Muscle of back (tissue), 13 donors: ENCODE data around the gene REG1A. TPM values are rescaled to one million over a fixed set of nuclear protein-coding genes. Genes with fewer than 3 reads are reported as not detected.

Source experiments
- DNase-seq, 3 donors: peaks; one replicate each; pipeline versions ENCODE4 v3.0.0 to v3.0.0-alpha.2; 2013
- long read RNA-seq, 9 donors: transcript quantifications; one replicate each; lab custom pipeline, GENCODE V29; 2026
- polyA plus RNA-seq, 10 donors: library from polyadenylated mRNA; unstranded; fragments of 120-200 nt; gene quantifications; one replicate each; pipeline ENCODE4 v1.2.1, GENCODE V29; 2013; ENCODE audit not compliant: insufficient read length in 10 of 10

REG1A gene, protein sequence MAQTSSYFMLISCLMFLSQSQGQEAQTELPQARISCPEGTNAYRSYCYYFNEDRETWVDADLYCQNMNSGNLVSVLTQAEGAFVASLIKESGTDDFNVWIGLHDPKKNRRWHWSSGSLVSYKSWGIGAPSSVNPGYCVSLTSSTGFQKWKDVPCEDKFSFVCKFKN
- not detected for polyA plus RNA-seq
- long read RNA-seq, donor 1 = 0 reads
- long read RNA-seq, donor 2 = 0 reads
- long read RNA-seq, donor 3 = 0 reads
- long read RNA-seq, donor 4 = 0 reads
- long read RNA-seq, donor 5 = 0 reads
- long read RNA-seq, donor 6 = 0 reads
- long read RNA-seq, donor 7 = 0 reads
- long read RNA-seq, donor 8 = 0 reads
- long read RNA-seq, donor 9 = 0 reads

DNA sequence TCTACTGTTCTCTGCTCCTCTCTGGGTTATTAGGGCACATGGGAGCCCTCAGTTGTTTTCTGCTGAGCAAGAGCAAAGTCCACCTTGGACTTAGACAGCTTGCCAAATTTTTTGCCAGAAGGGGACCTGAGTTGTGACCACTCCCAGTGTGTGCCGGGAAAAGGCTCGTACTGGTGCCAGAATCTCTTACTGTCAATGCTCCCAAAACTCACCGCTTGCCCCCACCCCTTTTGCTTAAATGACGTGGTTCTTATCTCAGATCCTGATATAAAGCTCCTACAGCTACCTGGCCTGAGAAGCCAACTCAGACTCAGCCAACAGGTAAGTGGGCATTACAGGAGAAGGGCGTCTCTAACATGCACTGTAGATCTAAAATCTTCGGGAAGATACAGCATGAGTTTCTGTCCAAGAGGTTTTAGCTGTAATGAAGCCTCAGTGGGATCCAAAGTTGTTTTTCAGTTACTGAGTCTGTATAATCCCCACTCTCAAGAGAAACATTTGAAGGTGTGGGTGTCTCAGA, at the start of gene REG1A:
TSS of gene REG1A (plus strand) at position 295 of the 520 bp plus-strand sequence. CDS start 374 bp downstream, outside the sequence.
- no peak for DNase-seq

DNA sequence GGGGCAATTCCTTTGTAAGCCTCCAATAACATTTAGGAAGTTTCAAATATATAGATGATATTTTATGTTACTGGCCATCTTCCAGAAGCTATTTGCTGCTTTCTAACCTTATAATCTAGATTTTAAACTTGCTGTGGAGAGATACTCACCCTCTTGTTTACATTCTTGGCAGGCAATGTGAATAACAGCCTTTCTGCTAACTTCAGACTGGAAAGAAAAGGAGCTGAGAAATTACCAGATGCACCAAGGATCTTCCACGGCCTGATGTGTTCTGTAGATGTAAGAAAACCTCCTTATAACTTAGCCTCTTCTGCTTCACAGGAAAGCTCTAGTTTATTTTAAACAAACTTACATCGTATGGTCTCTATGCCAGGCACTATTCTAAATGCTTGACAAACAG, 49.2 kb upstream of the REG1A start:
- no peak for DNase-seq

DNA sequence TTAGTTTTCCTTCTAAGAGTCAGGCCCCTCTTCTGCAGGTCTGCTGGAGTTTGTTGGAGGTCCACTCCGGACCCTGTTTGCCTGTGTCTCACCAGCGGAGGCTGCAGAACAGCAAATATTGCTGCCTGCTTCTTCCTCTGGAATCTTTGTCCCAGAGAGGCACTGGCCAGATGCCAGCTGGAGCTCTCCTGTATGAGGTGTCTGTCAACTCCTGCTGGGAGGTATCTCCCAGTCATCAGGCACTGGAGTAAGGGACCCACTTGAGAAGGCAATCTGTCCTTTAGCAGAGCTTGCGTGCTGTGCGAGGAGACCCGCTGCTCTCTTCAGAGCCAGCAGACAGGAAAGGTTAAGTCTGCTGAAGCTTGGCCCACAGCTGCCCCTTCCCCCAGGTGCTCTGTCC, 37.3 kb upstream of the REG1A start:
- no peak for DNase-seq

DNA sequence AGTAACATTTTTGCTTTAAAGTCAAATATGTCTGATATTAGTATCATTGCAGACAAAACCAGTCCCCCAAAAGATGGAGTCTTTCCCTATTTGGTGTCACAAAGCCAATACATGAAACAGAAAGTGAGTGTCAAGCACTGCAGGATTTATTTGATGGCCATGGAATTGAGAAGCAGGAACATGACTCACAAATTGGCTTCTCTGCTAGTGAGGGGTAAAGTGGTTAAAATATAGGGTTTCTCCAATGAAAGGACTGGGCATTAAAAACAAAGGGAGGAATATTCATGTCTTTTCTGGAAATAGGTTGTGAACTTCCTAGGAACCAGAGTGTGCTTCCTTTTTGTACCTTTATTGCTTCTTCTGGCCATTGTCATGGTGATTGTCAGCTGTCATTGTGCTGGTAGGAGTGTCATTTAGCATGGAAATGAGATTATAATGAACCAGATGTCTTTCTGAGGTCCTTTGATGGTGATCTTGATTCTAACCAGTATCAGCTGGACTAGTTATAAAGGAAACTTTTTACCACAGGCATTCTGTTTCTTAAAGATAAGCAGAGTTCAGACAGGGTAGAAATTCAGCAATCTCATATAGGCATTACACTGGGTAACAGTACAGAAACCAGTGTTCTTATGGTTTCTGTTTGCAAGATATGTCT, 36.6 kb upstream of the REG1A start:
- DNase-seq = no peak

DNA sequence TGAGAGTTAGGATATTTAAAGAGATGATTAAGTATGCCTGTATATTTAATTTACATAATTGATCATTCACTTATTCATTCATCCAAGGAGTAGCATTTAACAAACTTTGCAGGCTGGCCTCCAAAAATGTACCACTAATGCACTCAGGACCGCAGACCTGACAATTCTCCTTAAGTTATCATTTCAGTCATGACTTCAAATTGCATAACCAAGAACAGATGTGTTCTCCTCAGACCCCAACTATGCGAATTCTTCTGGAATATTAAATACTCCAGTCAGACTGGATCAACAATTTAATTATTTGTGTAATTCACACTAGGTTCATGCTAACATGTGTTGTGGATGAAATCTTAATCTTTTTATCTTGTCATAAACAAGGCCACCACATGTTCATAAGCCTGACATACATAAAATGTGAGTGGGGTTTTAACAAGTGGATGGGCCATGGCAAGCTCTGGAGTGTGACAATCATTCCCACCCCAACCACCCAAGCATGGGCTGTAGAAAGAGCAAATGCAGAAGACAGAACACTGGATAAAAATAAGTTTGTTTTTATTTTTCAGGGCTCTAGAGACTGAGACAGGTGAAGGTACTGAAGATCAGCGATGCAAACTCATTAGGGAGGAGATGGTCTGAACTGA, 35.7 kb upstream of the REG1A start:
- DNase-seq = no peak

DNA sequence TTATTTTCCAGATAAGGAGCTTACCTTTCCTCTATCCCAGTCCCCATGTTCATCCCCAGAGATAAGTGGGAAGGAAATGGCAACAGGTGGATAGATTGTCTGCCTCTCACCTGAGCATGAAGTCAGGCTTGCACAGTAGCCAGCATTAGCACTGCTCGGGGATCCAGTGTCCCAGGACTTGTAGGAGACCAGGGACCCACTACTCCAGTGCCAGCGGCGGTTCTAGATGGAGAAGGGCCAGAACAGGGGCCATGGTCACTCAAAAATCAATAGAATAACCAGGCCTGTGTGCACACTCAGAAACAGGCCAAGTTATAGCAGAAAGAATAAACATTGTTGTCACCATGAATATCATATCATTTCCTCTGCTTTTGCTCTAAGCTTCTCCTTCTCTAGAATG, 34.9 kb upstream of the REG1A start:
- no peak for DNase-seq

DNA sequence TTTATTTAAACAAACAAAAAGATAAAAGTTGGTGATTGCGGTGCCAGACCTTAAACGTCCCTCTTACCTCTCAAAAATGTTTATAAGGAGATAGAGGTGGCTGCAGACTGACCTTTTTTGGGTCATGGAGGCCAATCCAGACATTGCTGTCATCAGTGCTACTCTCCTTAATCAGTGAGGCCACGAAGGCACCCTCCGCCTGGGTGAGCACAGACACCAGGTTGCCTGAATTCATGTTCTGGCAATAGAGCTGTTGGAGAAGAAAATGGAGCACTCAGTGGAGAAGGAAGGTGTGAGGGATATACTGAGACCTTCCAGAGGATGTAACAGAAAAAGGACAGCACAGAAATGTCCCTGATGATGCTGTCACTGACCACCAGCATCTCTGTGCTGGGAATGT, 34.0 kb upstream of the REG1A start:
- DNase-seq = no peak

DNA sequence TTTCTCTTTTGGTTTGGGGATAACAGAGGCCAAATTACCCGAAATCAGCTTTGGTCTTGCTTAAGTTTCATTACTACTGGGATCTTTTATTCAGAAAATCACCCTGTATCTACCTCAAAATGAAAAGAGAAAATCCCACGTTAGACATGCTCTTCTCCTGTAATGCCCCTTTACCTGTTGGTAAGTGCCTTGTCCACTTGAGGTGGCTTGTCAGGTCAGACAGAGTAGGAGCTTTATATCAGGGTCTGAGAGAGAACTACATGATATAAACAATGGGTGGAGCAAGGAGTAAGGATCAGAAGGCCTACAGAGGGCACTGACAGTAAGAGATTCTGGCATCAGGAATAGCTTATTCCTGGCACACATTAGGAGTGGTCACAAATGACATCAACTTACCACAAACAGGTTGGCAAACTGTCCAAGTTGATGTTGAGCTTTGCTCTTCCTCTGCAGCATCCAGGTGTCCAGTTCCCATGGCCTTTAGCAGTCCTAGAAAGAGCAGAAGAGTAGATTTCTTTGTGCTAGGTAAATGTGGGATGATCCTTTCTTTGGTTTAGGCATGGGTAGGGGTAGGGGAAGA, 32.4 kb upstream of the REG1A start, which contains the start of gene REG1B:
TSS of gene REG1B (minus strand) at position 209 of the 580 bp plus-strand sequence. CDS start 381 bp downstream, outside the sequence.
- no peak for DNase-seq

DNA sequence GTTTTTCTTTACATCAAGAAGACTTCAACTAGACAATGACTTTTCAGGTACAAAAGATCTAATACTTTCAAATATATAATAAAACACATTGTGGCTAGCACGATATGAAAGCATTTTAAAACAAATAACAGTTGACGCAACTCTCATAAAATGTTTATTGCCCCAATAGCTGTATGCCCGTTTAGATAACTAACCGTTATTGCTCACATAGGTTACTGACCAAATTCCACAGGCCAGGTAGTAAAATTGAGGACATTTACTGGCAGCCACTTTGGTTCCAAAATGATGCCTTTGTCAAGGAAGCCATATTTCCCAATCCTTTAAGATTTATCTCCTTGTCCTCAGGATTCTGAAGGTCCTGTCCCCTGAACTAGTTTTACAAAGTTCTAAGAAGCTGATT, 29.6 kb upstream of the REG1A start:
- DNase-seq = no peak

DNA sequence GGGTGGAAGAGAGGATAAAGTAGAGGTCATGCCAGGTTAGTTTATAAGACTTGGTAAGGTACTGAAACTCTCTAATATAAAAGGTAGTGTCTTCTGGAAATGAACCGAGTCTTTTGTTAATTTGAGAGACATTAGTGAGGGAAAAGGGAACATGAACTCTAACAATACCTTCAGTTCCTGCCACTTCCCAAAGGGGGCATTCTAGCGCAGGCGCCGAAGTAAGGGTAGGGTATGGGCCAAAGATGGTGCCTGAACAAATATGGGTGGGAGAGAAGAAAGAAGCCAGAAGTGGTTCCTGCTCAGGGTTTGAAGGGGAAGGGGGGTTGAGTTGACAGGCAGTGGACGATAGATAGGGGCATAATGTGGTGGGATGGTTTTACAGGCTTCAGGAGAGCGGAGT, 22.4 kb upstream of the REG1A start:
- DNase-seq = no peak

DNA sequence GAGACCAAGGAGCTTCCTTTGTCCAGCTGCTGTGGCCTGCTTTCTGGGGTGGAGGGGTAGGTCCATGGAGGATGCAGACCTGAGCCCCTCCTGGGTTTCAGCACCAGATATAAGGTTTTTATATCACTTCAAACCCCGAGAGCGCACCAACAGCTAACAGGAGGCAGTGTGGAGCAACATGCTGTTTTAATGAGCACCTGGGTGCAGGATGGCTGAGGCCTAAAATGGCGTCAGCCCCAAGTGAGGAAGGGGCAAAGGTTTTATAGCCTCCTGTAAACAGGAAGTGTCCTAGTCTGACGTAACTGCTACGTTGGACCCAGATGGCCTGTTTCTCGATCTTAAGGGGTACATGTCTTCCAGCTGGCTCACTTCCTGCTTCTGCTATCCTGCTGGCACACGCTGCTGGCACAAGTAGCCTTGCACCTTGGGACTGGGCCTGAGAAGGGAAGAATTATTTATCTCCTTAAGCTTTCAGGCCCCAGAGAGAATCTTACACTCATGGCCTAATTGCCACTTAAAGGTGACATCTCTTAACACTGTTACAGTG, 21.1 kb upstream of the REG1A start:
- no peak for DNase-seq

DNA sequence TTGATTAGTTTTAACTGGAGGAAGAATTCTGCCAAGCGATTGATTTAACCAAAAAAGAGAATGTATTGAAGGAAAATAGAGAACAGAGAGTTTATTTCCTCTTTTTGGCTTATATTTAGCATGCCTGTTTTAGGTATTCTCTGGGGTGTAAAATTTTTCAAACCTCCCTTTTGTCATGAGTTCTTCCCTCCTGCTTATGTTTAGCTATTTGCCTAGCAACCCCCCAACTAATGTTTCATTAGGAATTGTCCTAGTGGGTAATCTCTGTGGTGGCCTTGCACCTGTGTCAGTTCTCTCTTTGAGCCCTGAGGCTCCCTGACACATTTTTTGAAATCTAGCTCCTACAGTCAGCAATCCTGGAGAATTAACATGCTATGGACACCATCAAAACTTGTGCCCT, 20.0 kb upstream of the REG1A start:
- DNase-seq = no peak

DNA sequence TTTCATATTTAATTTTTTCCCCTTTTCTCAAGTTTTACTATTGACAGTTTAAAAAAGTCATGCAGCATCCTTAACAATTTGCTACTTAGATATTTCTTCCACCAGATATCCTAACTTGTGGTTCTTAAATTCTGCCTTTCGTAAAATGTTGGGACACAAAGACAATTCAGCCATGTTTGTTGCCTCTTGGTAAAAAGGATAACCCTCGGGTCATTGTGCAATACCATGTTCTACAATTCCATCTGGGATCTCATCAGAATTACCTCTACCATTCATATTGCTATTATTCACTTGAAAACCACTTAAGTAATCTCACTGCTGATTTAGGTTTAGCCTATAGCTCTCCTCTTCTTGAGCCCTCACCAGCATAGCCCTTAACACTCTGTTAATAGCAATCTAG, 19.3 kb upstream of the REG1A start:
- DNase-seq = no peak

DNA sequence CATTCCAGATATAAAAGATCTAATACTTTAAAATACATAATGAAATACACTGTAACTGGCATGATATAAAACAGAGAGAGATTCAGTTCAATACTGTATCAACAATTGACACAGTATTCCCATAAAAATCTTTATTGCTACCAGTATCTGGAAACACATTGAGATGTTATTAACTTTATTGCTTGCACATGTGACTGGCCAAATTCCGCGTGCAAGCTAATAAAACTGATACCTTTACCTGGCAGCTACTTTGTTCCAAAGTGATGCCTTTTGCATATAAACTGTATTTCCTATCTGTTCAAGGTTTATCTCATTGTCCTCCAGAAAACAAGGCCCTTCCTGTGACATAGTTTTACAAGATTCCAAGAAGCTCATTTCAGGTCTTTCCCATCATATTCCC, 17.1 kb upstream of the REG1A start:
- no peak for DNase-seq

DNA sequence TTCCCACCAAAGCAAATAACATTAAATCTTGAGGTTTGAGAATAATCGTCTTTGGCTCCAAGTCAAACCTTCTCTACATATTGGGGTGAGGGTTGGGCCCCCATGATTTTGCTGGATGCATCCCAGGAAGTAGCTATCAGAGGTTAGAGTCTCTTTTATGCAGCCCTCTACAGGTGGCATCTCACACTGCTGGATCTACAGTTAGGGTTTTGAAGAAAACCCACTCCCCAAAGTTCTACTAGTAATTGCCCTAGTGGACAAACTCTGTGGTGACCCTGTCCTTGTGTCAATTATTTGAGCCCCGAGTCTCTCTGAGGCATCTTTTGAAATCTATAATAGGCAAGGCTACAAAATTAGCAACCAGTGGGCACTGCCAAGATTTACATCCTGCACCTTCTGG, 15.0 kb upstream of the REG1A start:
- DNase-seq = no peak

DNA sequence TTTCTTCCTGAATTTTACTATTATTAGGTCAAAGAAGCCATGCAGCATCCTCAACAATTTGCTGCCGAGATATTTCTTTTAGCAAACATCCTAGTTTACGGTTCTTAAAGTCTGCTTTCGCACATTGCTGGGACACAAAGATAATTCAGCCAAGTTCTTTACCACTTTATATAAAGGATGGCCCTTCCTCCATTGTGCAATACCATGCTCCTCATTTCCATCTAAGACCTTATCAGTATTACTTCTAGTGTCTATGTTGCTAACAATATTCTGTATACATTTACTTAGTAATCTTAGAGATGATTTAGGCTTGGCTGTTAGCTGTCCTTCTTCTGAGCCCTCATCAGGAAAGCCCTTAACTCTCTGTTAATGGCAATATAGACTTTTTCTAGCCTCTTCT, 8.0 kb upstream of the REG1A start:
- DNase-seq = no peak

DNA sequence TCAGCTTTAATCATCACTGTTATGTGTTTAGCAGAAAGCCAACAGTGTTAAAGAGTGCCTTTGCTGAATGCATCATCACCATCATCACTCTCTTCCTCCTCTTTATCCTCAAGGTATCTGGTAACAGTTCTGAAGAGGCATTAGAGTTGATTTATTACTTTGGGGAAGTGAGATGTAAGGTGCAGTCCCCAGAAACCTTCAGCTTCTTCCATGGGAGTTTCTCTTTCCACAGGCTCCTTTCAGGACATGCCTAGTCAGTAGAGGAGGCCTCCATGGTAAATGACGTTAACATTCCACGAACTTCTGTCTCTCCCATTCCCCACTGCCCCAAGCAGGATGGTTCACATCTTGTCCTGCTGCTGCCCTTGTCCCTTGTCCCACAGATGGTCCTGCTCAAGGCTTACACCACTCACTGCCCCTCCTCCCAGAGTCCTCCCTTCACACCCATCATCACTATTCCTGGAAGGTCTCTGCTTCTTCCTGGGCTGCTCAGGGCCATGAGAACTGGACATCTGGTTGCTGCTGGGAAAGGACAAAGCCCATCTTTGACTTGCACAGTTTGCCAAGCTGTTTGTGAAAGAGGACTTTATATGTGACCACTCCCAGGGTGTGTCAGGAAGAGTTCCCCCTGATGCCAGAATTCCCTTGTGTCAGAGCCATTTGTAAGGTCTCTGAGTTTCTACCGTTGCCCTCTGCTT, 5.3 kb upstream of the REG1A start:
- no peak for DNase-seq

DNA sequence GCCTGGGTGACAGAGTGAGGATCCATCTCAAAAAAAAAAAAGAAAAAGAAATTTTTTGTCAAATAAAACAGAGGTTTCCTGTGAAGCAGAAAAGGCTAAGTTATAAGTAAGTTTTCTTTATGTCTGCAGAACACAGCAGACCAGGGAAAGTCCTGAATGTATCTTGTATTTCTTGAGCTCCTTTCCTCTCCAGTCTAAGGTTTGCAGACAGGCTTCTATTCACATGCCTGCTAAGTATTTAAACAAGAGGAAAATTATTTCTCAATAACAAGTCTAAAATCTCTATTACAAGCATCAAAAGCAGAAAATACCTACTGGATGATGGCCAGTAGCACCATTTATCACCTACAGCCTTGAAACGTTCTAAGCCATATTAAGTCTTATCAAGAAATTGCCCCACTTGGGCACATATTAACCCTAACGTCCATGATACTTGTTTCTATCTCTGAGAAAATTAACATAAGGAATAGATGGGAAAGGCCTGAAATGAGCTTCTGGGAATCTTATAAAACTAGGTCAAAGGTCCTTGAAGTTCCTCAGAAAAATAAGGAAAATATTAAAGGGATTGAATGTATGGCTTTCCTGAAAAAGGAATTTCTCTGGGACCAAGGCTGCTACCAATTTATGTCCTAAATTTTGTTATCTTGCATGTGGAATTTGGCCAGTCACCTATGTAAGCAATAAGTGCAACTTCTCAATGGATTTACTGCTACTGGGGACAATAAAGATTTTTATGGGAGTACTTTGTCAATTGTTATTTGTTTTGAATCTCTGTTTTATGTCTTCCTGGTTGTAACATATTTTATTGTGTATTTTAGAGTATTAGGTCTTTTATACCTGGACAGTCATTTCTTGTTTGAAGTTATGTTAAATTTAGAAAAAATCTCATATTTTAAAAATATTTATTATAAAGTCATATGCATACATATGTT, 3.0 kb upstream of the REG1A start:
- no peak for DNase-seq

DNA sequence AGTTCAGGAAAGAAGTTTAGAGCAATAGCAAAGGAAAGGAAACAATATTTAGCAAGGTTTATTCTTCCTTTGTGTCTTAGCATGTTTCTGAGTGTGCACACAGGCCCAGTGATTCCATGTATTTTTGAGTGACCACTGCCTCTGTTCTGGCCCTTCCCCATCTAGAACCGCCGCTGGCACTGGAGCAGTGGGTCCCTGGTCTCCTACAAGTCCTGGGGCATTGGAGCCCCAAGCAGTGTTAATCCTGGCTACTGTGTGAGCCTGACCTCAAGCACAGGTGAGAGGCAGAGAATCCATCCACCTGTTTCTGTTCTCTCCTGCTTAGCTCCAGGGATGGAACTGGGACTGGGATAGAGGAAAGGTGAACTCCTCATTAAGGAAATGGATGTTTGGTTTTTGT, 2.4 kb downstream of the REG1A start:
- DNase-seq = no peak
